ENCODE results near the gene PROCA1.

DNA sequence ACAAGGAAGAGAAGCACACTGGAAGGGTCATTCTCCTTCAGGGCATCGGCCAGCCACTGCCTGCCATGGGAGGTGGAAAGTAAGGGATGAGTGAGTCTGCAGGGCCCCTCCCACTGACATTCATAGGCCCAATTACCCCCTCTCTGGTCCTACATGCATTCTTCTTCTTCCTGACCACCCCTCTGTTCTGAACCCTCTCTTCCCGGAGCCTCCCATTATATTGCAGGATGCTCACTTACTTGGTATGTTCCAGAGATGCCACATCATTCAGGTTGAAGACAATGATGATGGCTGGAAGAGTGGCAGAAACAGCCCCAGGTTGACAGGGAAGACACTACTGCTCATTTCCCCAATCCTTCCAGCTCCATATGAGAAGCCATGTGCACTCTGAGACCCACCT is 3.5 kb upstream of the PROCA1 start:
- TF ChIP-seq, protein P1, sequence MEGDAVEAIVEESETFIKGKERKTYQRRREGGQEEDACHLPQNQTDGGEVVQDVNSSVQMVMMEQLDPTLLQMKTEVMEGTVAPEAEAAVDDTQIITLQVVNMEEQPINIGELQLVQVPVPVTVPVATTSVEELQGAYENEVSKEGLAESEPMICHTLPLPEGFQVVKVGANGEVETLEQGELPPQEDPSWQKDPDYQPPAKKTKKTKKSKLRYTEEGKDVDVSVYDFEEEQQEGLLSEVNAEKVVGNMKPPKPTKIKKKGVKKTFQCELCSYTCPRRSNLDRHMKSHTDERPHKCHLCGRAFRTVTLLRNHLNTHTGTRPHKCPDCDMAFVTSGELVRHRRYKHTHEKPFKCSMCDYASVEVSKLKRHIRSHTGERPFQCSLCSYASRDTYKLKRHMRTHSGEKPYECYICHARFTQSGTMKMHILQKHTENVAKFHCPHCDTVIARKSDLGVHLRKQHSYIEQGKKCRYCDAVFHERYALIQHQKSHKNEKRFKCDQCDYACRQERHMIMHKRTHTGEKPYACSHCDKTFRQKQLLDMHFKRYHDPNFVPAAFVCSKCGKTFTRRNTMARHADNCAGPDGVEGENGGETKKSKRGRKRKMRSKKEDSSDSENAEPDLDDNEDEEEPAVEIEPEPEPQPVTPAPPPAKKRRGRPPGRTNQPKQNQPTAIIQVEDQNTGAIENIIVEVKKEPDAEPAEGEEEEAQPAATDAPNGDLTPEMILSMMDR (IDR thresholded peaks at IDR 0.05): no peak
- no peak for TF ChIP-seq RFX5 (IDR thresholded peaks at IDR 0.05; ENCODE audit: low read length)
- TF ChIP-seq YY1 (IDR thresholded peaks at IDR 0.05; ENCODE audit: low read depth): no peak
- TF ChIP-seq, protein P2, sequence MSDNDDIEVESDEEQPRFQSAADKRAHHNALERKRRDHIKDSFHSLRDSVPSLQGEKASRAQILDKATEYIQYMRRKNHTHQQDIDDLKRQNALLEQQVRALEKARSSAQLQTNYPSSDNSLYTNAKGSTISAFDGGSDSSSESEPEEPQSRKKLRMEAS (IDR thresholded peaks at IDR 0.05; ENCODE audit: low read depth): no peak
